Activated T-cell treated with anti-CD3 and anti-CD28 coated beads, Interleukin-2, amount 50 U/mL, for 4 hours (primary cell): ENCODE data around the gene MAFG. TPM values are rescaled to one million over a fixed set of nuclear protein-coding genes. Genes with fewer than 3 reads are reported as not detected.

Source experiments
- ATAC-seq, 2 donors: fragments of 200-7000 bp; cut with Tn5 transposase; one replicate each; pipeline ENCODE4 v1.10.0; 2021
- DNase-seq: peaks from one replicate; pipeline ENCODE4 v3.0.0-alpha.2; 2020
- H3K27me3 Mint-ChIP-seq: one replicate; pipeline ENCODE4 v1.8.0; 2021; ENCODE audit warnings: low read depth, mixed read lengths
- H3K36me3 Mint-ChIP-seq: one replicate; pipeline ENCODE4 v1.8.0; 2022; ENCODE audit warnings: mixed read lengths; ENCODE audit not compliant: insufficient read depth
- H3K4me1 Mint-ChIP-seq: one replicate; pipeline ENCODE4 v1.8.0; 2021; ENCODE audit warnings: low read depth, mixed read lengths
- H3K4me3 Mint-ChIP-seq: one replicate; pipeline ENCODE4 v1.8.0; 2021; ENCODE audit warnings: mild to moderate bottlenecking, moderate library complexity, mixed read lengths
- H3K9me3 Mint-ChIP-seq: one replicate; pipeline ENCODE4 v1.8.0; 2021; ENCODE audit warnings: mixed read lengths
- total RNA-seq, 3 donors: library from RNA; stranded (reverse); gene quantifications; one replicate each; pipeline ENCODE4 v1.2.1, GENCODE V29; 2021

MAFG gene
- total RNA-seq, 3 donors from 2014 or later, result 42.9 to 50.9 (median 43.4) TPM

- no peak overlapping the region for H3K4me3 Mint-ChIP-seq
- H3K9me3 Mint-ChIP-seq, result no peaks in the 10 kb centered on the region
- DNase-seq (no peak), ATAC-seq (no peak)
- H3K36me3 Mint-ChIP-seq, result peaks cover 5% of the 10 kb centered on the region
- H3K4me1 Mint-ChIP-seq, result peaks cover 10% of the 10 kb centered on the region
- peaks cover 6% of the 10 kb centered on the region for H3K27me3 Mint-ChIP-seq
Observed at GRCh38 chr17:81905993-81906392, 21.5 kb downstream of the MAFG start.

DNA sequence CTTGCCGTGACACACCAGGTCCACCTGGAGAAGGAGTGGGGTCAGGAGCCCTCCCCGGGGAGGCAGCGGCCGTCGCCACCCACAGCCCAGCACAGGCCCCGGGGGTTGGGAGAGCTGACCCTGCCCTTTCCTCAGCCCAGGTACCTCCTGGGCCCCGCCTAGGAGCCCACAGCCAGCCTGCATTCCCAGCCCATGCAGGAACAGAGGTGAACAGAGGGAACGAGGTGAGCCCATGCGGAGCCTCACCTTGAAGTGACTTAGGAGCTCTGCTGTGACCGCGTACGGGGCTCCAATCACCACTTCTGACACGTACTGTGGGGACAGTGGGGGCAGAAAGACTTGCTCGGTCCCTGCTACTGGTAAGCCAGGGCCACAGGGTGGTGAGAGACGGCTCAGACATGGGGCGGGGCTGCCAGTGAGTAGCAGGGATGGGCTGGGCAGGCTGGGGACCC, 22.1 kb downstream of the MAFG start:
- H3K9me3 Mint-ChIP-seq, result no peaks in the 10 kb centered on the region
- no peak for DNase-seq
- peaks cover 10% of the 10 kb centered on the region for H3K36me3 Mint-ChIP-seq
- H3K4me1 Mint-ChIP-seq, result peaks cover 12% of the 10 kb centered on the region
- ATAC-seq, result no peak
- no peak overlapping the region for H3K4me3 Mint-ChIP-seq
- peaks cover 9% of the 10 kb centered on the region for H3K27me3 Mint-ChIP-seq

GRCh38 chr17:81904600-81905423, 22.7 kb downstream of the MAFG start:
- peaks cover 16% of the 10 kb centered on the region for H3K36me3 Mint-ChIP-seq
- no peak for ATAC-seq
- peaks cover 9% of the 10 kb centered on the region for H3K27me3 Mint-ChIP-seq
- peaks cover 9% of the 10 kb centered on the region for H3K4me1 Mint-ChIP-seq
- DNase-seq, result no peak
- H3K4me3 Mint-ChIP-seq, result no peak overlapping the region
- no peaks in the 10 kb centered on the region for H3K9me3 Mint-ChIP-seq

- peaks cover 19% of the 10 kb centered on the region for H3K36me3 Mint-ChIP-seq
- no peaks in the 10 kb centered on the region for H3K9me3 Mint-ChIP-seq
- peaks cover 9% of the 10 kb centered on the region for H3K27me3 Mint-ChIP-seq
- DNase-seq (no peak), ATAC-seq (no peak)
- H3K4me1 Mint-ChIP-seq, result peaks cover 5% of the 10 kb centered on the region
- H3K4me3 Mint-ChIP-seq, result no peak overlapping the region
Observed at GRCh38 chr17:81903896-81904599, 23.5 kb downstream of the MAFG start.

DNA sequence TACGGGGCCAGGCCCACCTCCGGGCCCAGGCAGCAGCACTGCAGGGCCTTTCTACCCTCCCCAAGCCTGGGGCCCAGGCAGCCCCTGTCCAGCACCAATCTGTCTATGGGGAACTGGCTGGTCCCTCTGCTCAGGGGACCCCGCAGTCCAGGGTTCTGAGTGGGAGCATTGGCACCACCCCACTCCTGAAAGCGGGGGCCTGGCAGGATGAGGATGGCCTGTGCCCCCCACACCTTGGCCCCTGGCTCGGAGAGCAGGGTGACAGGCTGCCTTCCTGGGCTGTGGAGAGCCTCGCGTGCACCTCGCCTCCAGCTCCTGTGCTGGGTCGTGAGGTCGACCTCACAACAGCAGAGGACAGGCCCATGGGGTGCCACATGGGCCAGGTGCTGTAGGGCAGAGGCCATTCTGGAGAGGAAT, 24.1 kb downstream of the MAFG start:
- Mint-ChIP-seq H3K27me3 (peaks cover 9% of the 10 kb centered on the region), H3K9me3 (no peaks in the 10 kb centered on the region), H3K4me1 (peaks cover 5% of the 10 kb centered on the region), H3K4me3 (no peak overlapping the region), H3K36me3 (peaks cover 21% of the 10 kb centered on the region)
- ATAC-seq, result no peak
- no peak for DNase-seq

DNA sequence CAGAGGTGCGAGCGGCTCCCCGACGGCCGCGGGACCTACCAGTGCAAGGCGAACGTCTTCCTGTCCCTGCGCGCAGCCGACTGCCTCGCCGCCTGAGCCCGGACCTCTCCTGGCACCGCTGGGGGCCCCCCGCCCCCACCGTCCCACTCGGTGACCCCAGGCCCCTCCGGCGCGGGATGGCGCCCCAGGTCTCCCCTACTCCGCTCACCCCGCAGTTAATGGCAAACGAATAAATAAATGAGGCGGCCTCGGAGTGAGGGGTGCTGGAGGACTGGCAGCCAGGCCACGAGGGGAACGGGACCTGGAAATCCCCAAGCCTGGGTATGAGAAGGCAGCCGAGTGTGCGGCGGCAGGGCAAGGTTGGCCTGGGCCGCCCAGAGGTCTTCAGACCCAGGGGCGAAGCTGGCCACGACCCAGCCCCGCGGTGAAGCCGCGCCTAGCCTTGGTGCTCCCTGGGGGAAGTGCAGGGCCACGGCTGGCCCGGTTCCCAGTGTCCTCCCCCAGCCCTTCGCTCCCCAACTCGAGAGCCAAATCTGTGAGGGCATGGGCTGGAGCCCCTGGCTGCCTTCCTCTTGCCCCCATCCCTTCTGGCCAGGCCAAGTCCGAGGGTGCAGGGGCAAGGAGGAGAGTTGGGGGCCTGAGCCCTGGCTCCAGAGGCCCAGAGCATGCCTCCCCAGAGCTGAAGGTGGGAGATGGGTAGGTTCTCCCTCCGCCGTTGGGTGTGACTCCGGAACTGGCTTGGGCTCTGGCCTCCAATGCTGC, 24.7 kb downstream of the MAFG start:
- peaks cover 27% of the 10 kb centered on the region for H3K36me3 Mint-ChIP-seq
- H3K4me3 Mint-ChIP-seq, result no peak overlapping the region
- no peak for DNase-seq
- H3K4me1 Mint-ChIP-seq, result peaks cover 5% of the 10 kb centered on the region
- no peaks in the 10 kb centered on the region for H3K9me3 Mint-ChIP-seq
- H3K27me3 Mint-ChIP-seq, result peaks cover 9% of the 10 kb centered on the region
- peak; percentile 6 to 39 for ATAC-seq

DNA sequence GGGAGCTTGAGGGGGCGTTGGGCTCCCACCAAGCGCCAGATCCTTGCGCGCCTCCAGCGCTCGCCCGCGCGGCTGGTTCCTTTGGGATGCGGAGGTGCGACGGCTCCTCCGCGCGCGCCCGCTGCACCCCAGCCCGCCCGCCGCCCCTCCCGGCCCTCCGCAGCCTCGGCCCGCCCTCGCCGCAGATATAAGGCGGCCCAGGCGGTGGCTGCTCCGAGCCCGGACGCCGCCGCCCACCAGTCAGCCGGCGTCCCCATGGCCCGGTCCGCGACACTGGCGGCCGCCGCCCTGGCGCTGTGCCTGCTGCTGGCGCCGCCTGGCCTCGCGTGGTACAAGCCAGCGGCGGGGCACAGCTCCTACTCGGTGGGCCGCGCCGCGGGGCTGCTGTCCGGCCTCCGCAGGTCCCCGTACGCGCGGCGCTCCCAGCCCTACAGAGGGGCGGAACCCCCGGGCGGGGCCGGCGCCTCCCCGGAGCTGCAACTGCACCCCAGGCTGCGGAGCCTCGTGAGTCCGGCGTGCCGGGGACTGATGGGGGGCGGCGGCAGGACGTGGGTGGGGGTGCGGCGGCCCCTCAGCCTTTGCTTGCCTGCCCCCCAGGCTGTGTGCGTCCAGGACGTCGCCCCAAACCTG, 25.4 kb downstream of the MAFG start, which contains the start of gene NPB:
Gene NPB, plus strand, starts transcription at position 216 of the 630 bp plus-strand sequence. Its CDS starts 40 bp downstream, at position 256.
- Mint-ChIP-seq H3K4me3 (no peak within 1 kb of the TSS), H3K27me3 (peaks cover 9% of the 10 kb centered on the region), H3K4me1 (peaks cover 5% of the 10 kb centered on the region), H3K9me3 (no peaks in the 10 kb centered on the region), H3K36me3 (peaks cover 32% of the 10 kb centered on the region)
- peak; percentile 64 to 72 for ATAC-seq
- DNase-seq, result no peak

- H3K4me3 Mint-ChIP-seq, result no peak overlapping the region
- H3K36me3 Mint-ChIP-seq, result peaks cover 33% of the 10 kb centered on the region
- DNase-seq (no peak), ATAC-seq (peak; percentile 12 to 26)
- peaks cover 5% of the 10 kb centered on the region for H3K4me1 Mint-ChIP-seq
- H3K27me3 Mint-ChIP-seq, result peaks cover 9% of the 10 kb centered on the region
- H3K9me3 Mint-ChIP-seq, result no peaks in the 10 kb centered on the region
Observed at GRCh38 chr17:81901167-81902022, 26.1 kb downstream of the MAFG start.

- DNase-seq, result no peak
- no peak for ATAC-seq
- Mint-ChIP-seq H3K36me3 (peaks cover 34% of the 10 kb centered on the region), H3K4me3 (no peak overlapping the region), H3K9me3 (no peaks in the 10 kb centered on the region), H3K27me3 (peaks cover 9% of the 10 kb centered on the region), H3K4me1 (peaks cover 5% of the 10 kb centered on the region)
Observed at GRCh38 chr17:81900181-81900820, 27.2 kb downstream of the MAFG start.

- H3K4me1 Mint-ChIP-seq, result peaks cover 5% of the 10 kb centered on the region
- DNase-seq (no peak), ATAC-seq (no peak)
- H3K9me3 Mint-ChIP-seq, result no peaks in the 10 kb centered on the region
- peaks cover 36% of the 10 kb centered on the region for H3K36me3 Mint-ChIP-seq
- H3K27me3 Mint-ChIP-seq, result peaks cover 9% of the 10 kb centered on the region
- H3K4me3 Mint-ChIP-seq, result no peak overlapping the region
Observed at GRCh38 chr17:81899514-81900166, 27.9 kb downstream of the MAFG start.

GRCh38 chr17:81898885-81899284, 28.6 kb downstream of the MAFG start:
- Mint-ChIP-seq H3K27me3 (peaks cover 9% of the 10 kb centered on the region), H3K9me3 (no peaks in the 10 kb centered on the region), H3K4me1 (peaks cover 5% of the 10 kb centered on the region), H3K4me3 (no peak overlapping the region), H3K36me3 (peaks cover 33% of the 10 kb centered on the region)
- DNase-seq, result no peak
- no peak for ATAC-seq

DNA sequence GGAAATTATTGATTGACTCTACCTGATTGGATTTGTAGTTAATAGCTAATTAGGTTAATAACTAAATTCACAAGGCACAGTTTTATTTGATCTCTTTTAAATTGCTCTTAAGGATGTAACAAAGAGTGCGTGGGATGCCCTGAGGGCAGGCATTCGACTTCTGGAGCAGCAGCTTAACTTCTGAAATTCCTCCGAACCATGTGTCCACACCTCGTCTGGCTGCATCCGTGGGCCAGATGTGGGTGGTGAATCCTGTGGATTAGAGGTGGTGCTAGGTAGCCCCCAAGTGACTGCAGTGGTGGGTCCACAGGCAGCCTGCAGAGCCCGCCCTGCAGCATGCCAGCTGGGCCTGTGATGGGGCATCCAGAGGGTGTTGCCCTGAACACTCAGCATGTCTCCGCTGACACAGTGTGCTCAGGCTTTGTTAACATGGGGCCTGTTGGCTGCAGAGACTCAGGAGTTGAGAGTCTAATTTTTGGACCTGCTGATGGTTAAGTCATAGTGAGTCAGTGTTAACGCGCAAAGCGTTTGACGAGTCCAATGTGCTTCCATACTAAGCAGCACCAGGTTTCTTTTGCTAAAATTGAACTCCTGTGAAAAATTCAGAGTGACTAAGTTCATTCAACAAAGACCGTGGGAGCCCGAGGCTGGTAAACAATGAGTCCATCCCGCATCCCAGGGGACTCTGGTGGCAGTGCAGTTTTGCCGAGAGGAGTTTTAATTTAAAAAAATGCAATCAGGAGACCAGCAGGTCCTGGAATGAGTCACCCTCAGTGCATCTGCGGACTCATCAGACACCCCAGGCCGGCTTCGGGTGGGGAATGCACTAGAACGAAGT, 29.3 kb downstream of the MAFG start:
- ATAC-seq (no peak), DNase-seq (no peak)
- H3K4me3 Mint-ChIP-seq, result no peak overlapping the region
- H3K9me3 Mint-ChIP-seq, result no peaks in the 10 kb centered on the region
- peaks cover 5% of the 10 kb centered on the region for H3K4me1 Mint-ChIP-seq
- H3K27me3 Mint-ChIP-seq, result peaks cover 9% of the 10 kb centered on the region
- peaks cover 33% of the 10 kb centered on the region for H3K36me3 Mint-ChIP-seq
